ENCODE data around the gene ZBTB7B. TPM values are rescaled to one million over a fixed set of nuclear protein-coding genes. Genes with fewer than 3 reads are reported as not detected.

ZBTB7B gene
- total RNA-seq, 2 donors from 2014 or later: 30.3 to 53.4 TPM

- H3K27me3 ChIP-seq: no peaks in the 10 kb centered on the region
- H3K4me1 ChIP-seq: peaks cover 0 to 37% of the 10 kb centered on the region in 2 donors
- peaks cover 20% of the 10 kb centered on the region for H3K36me3 ChIP-seq
- no peak for TF ChIP-seq CTCF (IDR thresholded peaks at IDR 0.05)
- DNase-seq (ENCODE audit: low spot score): no peak
- no peaks in the 10 kb centered on the region for H3K9me3 ChIP-seq
- peak overlapping the region; percentile 91 to 98 for H3K27ac ChIP-seq
- H3K4me3 ChIP-seq: peak overlapping the region; percentile 63 to 77
These were observed 48.8 kb downstream of the ZBTB7B start for GRCh38 chr1:155051342-155051776.

GRCh38 chr1:155051777-155052398 is 49.3 kb downstream of the ZBTB7B start:
- Histone ChIP-seq H3K27ac (peak overlapping the region; percentile 91 to 98), H3K4me1 (peaks cover 0 to 37% of the 10 kb centered on the region in 2 donors), H3K27me3 (no peaks in the 10 kb centered on the region), H3K36me3 (peaks cover 25% of the 10 kb centered on the region), H3K9me3 (no peaks in the 10 kb centered on the region), H3K4me3 (peak overlapping the region; percentile 63 to 77)
- no peak for TF ChIP-seq CTCF (IDR thresholded peaks at IDR 0.05)
- DNase-seq (ENCODE audit: low spot score): peak; percentile 75

GRCh38 chr1:155052439-155053395 is 50.1 kb downstream of the ZBTB7B start:
- peaks cover 0 to 37% of the 10 kb centered on the region in 2 donors for H3K4me1 ChIP-seq
- peaks cover 33% of the 10 kb centered on the region for H3K36me3 ChIP-seq
- peak overlapping the region; percentile 63 to 77 for H3K4me3 ChIP-seq
- no peak for DNase-seq (ENCODE audit: low spot score)
- TF ChIP-seq CTCF (IDR thresholded peaks at IDR 0.05): no peak
- no peaks in the 10 kb centered on the region for H3K27me3 ChIP-seq
- peak overlapping the region; percentile 91 to 98 for H3K27ac ChIP-seq
- no peaks in the 10 kb centered on the region for H3K9me3 ChIP-seq

- Histone ChIP-seq H3K27ac (no peak overlapping the region), H3K9me3 (no peaks in the 10 kb centered on the region), H3K4me3 (peak overlapping the region in 1 of 2 donors; percentile 77), H3K27me3 (no peaks in the 10 kb centered on the region), H3K36me3 (peaks cover 42% of the 10 kb centered on the region), H3K4me1 (peaks cover 0 to 37% of the 10 kb centered on the region in 2 donors)
- DNase-seq (ENCODE audit: low spot score): no peak
- TF ChIP-seq CTCF (IDR thresholded peaks at IDR 0.05): no peak
These were observed 51.0 kb downstream of the ZBTB7B start for GRCh38 chr1:155053531-155054105.

- Histone ChIP-seq H3K27me3 (no peaks in the 10 kb centered on the region), H3K4me3 (no peak overlapping the region), H3K27ac (no peak overlapping the region), H3K4me1 (peaks cover 0 to 28% of the 10 kb centered on the region in 2 donors), H3K36me3 (peaks cover 63% of the 10 kb centered on the region), H3K9me3 (no peaks in the 10 kb centered on the region)
- TF ChIP-seq CTCF (IDR thresholded peaks at IDR 0.05): no peak
- DNase-seq (ENCODE audit: low spot score): no peak
These were observed 54.5 kb downstream of the ZBTB7B start for GRCh38 chr1:155057104-155057503.
